ENCODE measurements around the gene CFAP100. TPM values are rescaled to one million over a fixed set of nuclear protein-coding genes. Genes with fewer than 3 reads are reported as not detected.

CFAP100 gene
- total RNA-seq, 4 donors from 2014 or later = not detected

DNA sequence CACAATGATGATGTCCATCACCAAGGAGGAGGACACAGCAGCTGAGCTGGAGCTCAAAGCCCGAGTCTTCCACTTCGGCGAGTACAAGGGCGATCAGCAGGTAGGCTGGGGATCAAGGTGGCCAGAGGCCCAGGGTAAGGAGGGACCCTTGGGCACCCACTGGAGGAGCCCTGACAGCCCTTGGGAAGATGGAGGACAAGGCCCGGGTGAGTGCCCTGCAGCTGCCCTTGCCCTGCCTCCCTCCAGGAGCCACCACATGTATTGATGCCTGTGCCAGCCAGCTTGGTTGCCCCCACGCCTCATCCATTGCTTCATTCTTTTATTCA, 38.4 kb downstream of the CFAP100 start:
- H3K9me3 ChIP-seq = no peaks in the 10 kb centered on the region
- no peak for DNase-seq
- TF ChIP-seq EP300 (IDR thresholded peaks at IDR 0.05; ENCODE audit: low read depth) (no peak), POLR2AphosphoS5 (IDR thresholded peaks at IDR 0.05) (no peak), POLR2A (IDR thresholded peaks at IDR 0.05) (no peak)
- no peaks in the 10 kb centered on the region for H3K27me3 ChIP-seq
- in situ Hi-C loops (cut with MboI; ENCODE audit: low pct_ligation_motif_present in 1 of 4, low pct_unique_long_range_greater_than_20kb in 1 of 4, low sequenced_read_pairs in 3 of 4) (no loop called here), intact Hi-C loops (cut with DNase I; ENCODE audit: low total_unique reads) (no loop called here)
- WGBS, 2 donors (ENCODE audit: low coverage in 1 of 2) = 94 to 100% methylated on average over 1 to 6 of the region's 6 CpGs
- H3K36me3 ChIP-seq = peaks cover 0 to 9% (median 2%) of the 10 kb centered on the region in 4 donors
- H3K4me3 ChIP-seq = no peak overlapping the region
- H3K27ac ChIP-seq = no peak overlapping the region
- H3K4me1 ChIP-seq = no peaks in the 10 kb centered on the region

DNA sequence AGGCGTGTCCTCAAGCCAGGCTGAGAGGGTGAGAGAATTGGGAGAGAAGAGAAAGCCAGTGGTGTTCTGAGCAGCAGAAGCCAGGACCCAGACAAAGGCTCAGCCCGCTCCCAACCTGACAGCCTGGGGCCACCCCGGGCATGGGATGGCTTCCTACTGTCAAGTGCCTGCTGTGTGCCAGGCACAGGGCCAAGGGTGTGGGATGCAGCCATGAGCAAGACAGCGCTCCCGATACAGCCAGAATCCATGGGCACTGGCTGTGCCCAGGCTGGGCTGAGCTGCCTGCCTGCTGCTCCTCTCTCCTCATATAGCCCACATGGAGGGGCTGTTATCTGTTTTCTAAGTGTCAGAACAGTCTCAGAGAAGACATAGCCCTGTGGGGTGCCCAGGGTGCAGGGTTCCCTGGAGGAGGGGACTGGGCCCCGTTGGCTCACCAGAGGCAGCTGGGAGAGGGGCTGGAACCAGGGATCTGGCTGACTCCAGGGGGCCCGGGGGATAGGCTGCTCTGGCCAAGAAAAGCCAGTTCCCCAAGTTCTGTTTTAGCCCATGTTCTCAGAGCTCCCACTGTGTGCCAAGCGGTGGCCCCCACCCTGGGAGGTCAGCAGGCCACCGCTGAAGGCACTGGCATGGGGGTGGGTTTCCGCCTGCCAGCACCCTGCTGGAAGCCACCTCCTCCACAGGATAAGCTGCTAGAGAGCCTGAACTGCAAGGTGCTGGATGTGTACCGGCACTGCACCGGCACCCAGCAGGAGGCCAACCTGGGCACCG, 39.0 kb downstream of the CFAP100 start:
- Histone ChIP-seq H3K9me3 (no peaks in the 10 kb centered on the region), H3K27me3 (no peaks in the 10 kb centered on the region), H3K4me1 (no peaks in the 10 kb centered on the region), H3K27ac (no peak overlapping the region), H3K36me3 (peaks cover 0 to 9% (median 2%) of the 10 kb centered on the region in 4 donors), H3K4me3 (no peak overlapping the region)
- 93 to 100% methylated on average over 1 to 11 of the region's 13 CpGs for WGBS, 2 donors (ENCODE audit: low coverage in 1 of 2)
- intact Hi-C loops (cut with DNase I; ENCODE audit: low total_unique reads) (no loop called here), in situ Hi-C loops (cut with MboI; ENCODE audit: low pct_ligation_motif_present in 1 of 4, low pct_unique_long_range_greater_than_20kb in 1 of 4, low sequenced_read_pairs in 3 of 4) (no loop called here)
- no peak for DNase-seq
- TF ChIP-seq POLR2A (IDR thresholded peaks at IDR 0.05) (no peak), EP300 (IDR thresholded peaks at IDR 0.05; ENCODE audit: low read depth) (no peak), POLR2AphosphoS5 (IDR thresholded peaks at IDR 0.05) (no peak)
- TF ChIP-seq, protein P1, sequence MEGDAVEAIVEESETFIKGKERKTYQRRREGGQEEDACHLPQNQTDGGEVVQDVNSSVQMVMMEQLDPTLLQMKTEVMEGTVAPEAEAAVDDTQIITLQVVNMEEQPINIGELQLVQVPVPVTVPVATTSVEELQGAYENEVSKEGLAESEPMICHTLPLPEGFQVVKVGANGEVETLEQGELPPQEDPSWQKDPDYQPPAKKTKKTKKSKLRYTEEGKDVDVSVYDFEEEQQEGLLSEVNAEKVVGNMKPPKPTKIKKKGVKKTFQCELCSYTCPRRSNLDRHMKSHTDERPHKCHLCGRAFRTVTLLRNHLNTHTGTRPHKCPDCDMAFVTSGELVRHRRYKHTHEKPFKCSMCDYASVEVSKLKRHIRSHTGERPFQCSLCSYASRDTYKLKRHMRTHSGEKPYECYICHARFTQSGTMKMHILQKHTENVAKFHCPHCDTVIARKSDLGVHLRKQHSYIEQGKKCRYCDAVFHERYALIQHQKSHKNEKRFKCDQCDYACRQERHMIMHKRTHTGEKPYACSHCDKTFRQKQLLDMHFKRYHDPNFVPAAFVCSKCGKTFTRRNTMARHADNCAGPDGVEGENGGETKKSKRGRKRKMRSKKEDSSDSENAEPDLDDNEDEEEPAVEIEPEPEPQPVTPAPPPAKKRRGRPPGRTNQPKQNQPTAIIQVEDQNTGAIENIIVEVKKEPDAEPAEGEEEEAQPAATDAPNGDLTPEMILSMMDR (IDR thresholded peaks at IDR 0.05) = no peak

DNA sequence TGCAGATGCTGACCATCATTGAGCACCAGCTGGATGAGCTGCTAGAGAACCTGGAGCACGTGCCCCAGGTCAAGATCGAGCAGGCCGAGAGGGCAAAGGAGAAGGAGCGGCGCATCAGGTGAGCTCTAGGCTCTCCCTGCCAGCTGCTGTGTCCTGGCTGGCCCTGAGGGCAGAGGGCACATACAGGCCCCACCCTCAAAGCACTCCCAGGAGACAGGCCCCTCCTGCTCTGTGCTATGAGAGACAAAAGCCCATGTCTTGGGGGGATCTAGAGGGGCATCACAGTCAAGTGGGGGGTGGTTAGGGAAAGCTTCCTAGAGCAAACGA, 39.5 kb downstream of the CFAP100 start:
- Histone ChIP-seq H3K27me3 (no peaks in the 10 kb centered on the region), H3K36me3 (peaks cover 0 to 9% (median 2%) of the 10 kb centered on the region in 4 donors), H3K9me3 (no peaks in the 10 kb centered on the region), H3K4me3 (no peak overlapping the region), H3K4me1 (no peaks in the 10 kb centered on the region), H3K27ac (no peak overlapping the region)
- no peak for TF ChIP-seq EP300 (IDR thresholded peaks at IDR 0.05; ENCODE audit: low read depth)
- no peak for TF ChIP-seq POLR2AphosphoS5 (IDR thresholded peaks at IDR 0.05)
- no peak for TF ChIP-seq POLR2A (IDR thresholded peaks at IDR 0.05)
- TF ChIP-seq, protein P1 (IDR thresholded peaks at IDR 0.05) = no peak
- WGBS, 2 donors (ENCODE audit: low coverage in 1 of 2) = 83 to 100% methylated on average over 1 to 6 of the region's 6 CpGs
- in situ Hi-C loops (cut with MboI; ENCODE audit: low pct_ligation_motif_present in 1 of 4, low pct_unique_long_range_greater_than_20kb in 1 of 4, low sequenced_read_pairs in 3 of 4) (no loop called here), intact Hi-C loops (cut with DNase I; ENCODE audit: low total_unique reads) (no loop called here)
- no peak for DNase-seq

DNA sequence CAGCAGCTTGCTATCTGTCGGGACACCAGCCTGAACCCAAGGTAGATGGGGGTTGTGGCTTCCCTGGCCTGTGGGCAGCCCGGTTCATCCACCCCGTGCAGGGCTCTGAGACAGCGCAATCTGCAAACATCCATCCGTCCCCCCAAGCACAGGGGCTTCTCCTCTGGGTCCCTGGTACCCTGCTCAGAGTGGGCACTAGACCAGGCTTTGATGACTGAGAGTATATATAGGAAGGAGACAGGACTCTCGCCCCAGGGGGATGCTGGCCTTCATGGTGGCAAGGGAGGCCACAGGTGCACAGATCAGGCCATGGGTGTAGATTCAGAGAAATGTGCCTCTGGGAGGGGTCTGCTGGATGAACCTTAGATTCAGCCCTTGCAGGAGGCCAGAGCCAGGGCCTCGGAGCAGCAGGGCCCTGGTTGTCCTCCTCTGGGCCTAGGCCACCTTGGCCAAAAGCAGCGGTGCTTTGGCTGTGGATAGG, 40.3 kb downstream of the CFAP100 start:
- Histone ChIP-seq H3K36me3 (peaks cover 0 to 9% (median 2%) of the 10 kb centered on the region in 4 donors), H3K4me1 (no peaks in the 10 kb centered on the region), H3K9me3 (no peaks in the 10 kb centered on the region), H3K27me3 (no peaks in the 10 kb centered on the region), H3K4me3 (no peak overlapping the region), H3K27ac (no peak overlapping the region)
- TF ChIP-seq POLR2A (IDR thresholded peaks at IDR 0.05) (no peak), POLR2AphosphoS5 (IDR thresholded peaks at IDR 0.05) (no peak), EP300 (IDR thresholded peaks at IDR 0.05; ENCODE audit: low read depth) (no peak)
- TF ChIP-seq, protein P1 (IDR thresholded peaks at IDR 0.05) = no peak
- DNase-seq = no peak
- 94% methylated on average over 8 of the region's 8 CpGs; no CpG with 5 or more reads in 1 of the 2 donors for WGBS, 2 donors (ENCODE audit: low coverage in 1 of 2)
- in situ Hi-C loops (cut with MboI; ENCODE audit: low pct_ligation_motif_present in 1 of 4, low pct_unique_long_range_greater_than_20kb in 1 of 4, low sequenced_read_pairs in 3 of 4) = no loop called here
- intact Hi-C loops (cut with DNase I; ENCODE audit: low total_unique reads) = no loop called here

Data from transverse colon (tissue), 4 donors.